HG03571 (cell line): Measurements from ENCODE around the gene SLC7A4.

Experiments
- ATAC-seq: cut with Tn5 transposase; IDR thresholded peaks from one replicate; pipeline ENCODE4 v1.9.1; 2021; ENCODE audit not compliant: unreplicated experiment

The SLC7A4 gene

DNA sequence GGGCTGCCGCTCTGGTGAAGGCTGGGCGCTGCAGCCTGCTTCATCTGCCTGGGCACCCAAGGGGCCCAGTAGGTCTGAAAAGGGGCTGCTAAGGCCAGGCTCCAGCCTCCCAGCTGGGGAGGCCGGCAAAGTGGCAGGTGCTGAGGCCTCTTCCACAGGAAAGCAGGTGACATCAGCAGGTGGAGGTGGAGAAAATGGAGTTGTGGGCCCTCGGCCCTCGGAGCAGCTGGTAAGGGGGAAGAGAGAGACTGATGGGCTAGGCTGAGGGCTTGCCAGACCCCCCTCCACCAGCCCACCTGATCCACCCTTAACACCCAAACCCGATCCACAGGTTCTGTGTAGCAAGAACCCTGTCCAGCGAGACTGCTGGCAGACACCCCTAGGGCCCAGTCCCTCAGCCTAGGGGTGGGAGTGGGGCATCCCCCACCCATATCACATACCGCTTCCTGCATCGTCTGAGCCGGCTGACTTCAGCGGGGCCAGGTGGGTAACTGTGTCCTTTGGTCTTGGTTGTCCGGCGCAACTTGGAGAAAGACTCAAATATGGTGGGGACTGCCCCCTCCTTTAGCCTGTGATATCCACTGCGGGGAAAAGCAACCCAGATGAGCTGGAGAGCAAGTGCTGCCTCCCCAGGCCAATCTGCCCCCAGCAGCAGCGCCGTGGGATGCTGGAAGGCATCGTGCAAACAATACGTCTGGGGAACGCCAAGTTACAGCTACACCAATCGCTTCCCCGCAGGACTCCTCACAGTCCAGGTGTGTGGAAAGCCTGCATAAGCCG, 32.0 kb downstream of the SLC7A4 start:
- no peak for ATAC-seq

DNA sequence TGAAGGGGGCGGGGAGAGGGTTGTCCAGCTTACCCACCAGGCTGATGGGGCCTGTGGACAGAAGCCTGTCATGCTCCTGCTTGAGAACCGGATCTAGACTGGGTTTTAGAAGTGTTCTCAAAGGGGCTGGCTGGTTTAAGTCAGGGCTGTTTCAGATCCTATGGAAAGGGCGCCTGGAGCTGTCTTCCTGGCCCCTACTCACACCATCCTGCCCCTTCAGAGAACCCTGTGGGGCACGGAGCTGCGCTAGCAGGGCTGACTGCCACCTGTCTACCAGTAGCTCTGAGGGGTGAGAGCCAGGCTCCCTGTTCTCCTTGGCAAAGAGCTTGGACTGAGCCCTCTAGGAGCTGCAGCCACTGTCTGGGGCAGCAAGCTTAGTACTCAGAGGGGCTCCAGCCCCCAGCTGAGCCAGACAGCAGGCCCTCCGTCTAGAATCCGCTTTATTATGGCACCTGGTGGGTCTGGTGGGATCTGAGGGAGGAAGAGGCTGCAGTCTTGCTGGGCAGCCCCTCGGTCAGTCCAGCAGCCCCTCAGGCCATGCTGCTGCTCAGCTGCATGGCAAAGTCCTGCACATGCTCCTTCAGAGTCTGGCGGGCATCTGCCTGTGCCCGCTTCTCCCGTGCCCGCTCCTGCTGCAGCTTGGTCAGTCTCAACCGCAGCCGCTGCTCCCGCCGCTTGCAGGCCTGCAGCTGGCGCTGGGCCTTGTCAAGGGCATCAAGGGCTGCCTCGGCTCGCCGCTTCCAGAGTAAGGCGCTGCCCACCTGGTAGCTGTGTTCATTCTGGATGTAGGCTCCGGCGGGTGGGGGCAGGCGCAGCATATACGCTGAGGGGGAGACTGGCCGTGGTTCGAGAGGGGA, 32.8 kb downstream of the SLC7A4 start:
- ATAC-seq: no peak

- no peak for ATAC-seq
These were observed 33.7 kb downstream of the SLC7A4 start for GRCh38 chr22:20998411-20999336.

DNA sequence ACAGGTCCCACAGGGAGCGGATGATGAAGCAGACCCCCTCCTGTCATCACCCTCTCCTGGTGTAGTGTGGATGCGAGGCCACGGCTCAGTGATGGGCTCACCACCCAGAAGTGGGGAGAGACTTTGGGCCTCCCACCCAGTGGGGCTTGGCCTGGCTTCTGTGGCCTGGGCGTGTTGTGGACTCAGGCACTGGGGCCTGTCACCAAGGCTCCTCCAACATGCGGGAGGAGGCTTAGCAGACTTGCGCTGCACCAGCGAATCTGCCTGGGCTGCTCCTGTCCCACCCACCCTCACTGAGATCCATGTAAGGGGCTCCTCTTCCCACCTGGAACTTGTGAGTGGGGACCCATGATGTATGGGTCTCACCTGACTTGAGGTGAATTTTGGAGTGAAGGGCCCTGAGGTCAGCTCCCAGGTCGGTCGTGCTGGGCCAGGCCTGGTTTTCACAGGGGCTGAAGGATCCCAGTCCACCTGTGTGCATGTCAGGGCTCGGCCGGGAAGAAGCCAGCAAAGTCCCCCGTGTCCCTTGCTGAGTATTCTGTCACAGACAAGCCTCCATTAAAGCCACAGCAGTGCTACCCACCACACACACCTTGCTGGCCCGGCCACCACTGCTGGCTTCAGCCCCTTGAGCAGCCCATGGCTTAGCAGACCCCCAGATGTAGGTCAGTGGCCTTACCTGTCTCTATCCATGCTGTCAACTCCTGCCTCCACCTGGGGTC, 34.7 kb downstream of the SLC7A4 start:
- no peak for ATAC-seq

DNA sequence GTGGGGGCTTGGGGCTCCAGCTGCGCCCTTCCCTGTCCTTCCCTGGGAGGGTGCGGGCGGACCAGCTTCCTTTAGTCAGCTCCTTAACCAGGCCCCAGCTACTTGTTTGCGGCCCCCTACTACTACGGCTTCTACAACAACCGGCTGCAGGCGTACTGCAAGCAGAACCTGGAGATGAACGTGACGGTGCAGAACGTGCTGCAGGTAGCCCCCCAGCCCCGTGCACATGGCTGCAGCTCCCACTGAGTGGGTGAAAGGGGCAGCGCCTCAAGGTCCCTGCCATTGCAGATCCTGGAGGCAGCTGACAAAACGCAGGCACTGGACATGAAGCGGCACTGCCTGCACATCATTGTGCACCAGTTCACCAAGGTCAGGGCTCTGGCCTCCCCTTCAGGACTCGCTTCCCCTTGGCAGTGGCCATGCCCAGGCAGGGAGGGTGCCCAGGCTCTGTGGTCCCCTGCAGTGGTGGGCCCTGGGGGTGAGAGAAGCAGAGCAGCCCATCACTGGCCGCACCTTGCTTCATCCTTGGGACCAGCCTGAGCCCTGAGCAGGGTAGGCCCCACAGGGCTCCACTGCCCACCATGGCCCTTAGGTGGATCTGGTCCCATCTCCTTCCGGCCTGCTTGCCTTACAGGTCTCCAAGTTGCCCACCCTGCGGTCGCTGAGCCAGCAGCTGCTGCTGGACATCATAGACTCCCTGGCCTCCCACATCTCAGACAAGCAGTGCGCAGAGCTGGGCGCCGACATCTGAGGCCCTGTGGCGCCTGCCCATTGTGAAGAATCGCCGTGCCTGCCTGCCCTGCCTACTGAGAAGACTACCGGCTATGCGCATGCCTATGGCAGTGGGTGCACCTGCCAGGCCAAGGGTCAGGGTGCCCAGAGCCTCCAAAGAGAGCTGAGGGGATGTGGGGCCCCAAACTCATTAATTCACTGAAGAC, 35.5 kb downstream of the SLC7A4 start:
- ATAC-seq: no peak

GRCh38 chr22:20996031-20996410, 36.3 kb downstream of the SLC7A4 start:
- ATAC-seq: no peak

- ATAC-seq: no peak
These were observed 36.9 kb downstream of the SLC7A4 start for GRCh38 chr22:20995329-20996030.

DNA sequence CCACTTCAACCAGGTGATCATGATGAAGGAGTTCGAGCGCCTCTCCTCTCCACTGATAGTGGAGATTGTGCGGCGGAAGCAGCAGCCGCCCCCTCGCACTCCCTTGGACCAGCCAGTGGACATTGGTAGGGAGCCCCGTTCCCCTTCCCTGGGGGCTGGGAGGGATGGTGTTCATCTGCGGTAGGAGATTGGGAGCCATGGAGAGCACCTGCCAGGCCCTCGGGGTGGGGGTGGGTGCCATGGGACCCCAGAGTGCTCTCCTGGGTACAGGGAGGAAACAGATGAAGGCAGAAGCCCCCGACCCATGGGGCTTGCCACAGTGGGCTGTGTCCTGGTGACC, 37.5 kb downstream of the SLC7A4 start:
- no peak for ATAC-seq

GRCh38 chr22:20994128-20994901, 38.0 kb downstream of the SLC7A4 start:
- ATAC-seq: no peak

DNA sequence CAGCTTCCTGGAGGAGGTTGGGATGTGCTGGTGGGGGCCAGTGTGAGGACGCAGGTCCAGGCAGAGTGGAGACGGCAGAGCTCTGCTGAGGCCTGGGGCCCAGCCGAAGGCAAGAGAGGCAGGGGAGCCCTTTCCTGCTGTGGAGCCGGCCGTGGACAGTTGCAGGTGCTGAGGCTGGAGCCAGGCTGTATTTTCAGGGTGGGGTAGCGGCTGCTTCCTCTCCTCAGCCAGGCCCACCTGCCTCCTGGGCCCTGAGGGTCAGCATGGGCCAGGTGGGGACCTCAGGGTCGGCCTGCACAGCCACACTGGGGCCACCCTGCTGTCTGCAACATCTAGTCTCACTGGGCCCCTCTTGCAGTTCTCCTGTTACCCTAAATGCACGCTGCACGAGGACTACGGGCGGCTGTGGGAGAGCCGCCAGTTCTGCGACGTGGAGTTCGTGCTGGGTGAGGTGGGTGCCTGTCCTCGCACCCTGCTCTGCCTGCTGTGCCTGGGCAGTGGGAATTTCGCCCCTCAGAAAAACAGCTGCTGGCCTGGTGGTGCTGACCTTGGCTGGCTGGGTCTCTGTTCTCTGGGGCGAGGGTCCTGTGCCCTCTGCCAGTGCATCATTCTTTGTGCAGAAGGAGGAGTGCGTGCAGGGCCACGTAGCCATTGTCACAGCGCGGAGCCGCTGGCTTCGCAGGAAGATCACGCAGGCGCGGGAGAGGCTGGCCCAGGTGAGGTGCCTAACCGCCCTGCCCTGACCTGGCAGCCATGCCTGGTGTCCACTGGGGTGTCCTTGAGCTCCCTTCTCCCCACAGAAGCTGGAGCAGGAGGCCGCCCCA, 38.8 kb downstream of the SLC7A4 start:
- no peak for ATAC-seq

GRCh38 chr22:20992456-20993303, 39.7 kb downstream of the SLC7A4 start:
- no peak for ATAC-seq

GRCh38 chr22:20992056-20992442, 40.3 kb downstream of the SLC7A4 start:
- no peak for ATAC-seq

GRCh38 chr22:20991252-20992055, 40.9 kb downstream of the SLC7A4 start:
- no peak for ATAC-seq

- ATAC-seq: no peak
These were observed 41.9 kb downstream of the SLC7A4 start for GRCh38 chr22:20990184-20991180.
